Tibial nerve (tissue), 3 donors: ENCODE results near the gene EXOC6B.

Source experiments
- CTCF ChIP-seq, 5 experiments: fragments of 200-600 bp in 3 of 5; fragments of 450-650 bp in 2 of 5; sonication (generic) in 3 of 5; IDR thresholded peaks; one replicate each; pipeline ENCODE4 v1.5.1; 2016 to 2019; ENCODE audit warnings: antibody characterized with exemption in 5 of 5, mild to moderate bottlenecking in 3 of 5, moderate library complexity in 2 of 5
- POLR2A ChIP-seq, 2 donors: fragments of 450-650 bp; IDR thresholded peaks; one replicate each; pipeline ENCODE4 v1.6.1; 2017; ENCODE audit warnings: antibody characterized with exemption in 2 of 2, mild to moderate bottlenecking in 2 of 2, moderate library complexity in 2 of 2

GRCh38 chr2:72233211-72233610 lies 592.6 kb downstream of the EXOC6B start:
- TF ChIP-seq POLR2A (IDR thresholded peaks at IDR 0.05) (no peak), CTCF (IDR thresholded peaks at IDR 0.05) (no peak)
